ENCODE results near the gene BICRA.
"Not testable (repeated sequence)": the region's sequence is repeated elsewhere in the genome, so short reads cannot be mapped to it uniquely, and the experiment has no call there.

Gene BICRA

DNA sequence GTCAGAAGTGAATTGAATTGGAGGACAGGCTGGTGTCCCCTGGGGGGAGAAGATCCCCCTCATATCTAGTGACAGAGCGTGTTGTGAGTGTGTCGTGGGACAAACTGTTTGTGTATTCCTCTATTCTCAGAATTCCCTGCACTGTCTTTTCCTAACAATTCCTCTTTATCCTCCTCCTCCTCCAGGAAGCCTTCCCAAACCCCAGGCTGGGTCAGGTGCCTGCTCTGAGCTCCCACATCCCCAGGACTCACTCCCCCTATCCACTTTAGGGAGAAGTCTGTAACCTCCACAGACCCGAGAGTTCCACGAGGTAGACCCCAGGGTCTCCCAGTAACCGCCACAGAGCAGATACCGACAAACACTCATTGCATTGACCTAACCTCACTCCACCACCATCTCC, 15.1 kb upstream of the BICRA start:
- Histone ChIP-seq H3K9me2 (replicated peaks; ENCODE audit: insufficient read depth, low read length) (no peaks in the 10 kb centered on the region), H2AFZ (ENCODE audit: low read length) (no peak overlapping the region), H3K27ac (ENCODE audit: low read length) (no peak overlapping the region), H4K20me1 (ENCODE audit: insufficient read depth, low read length) (no peaks in the 10 kb centered on the region), H3F3A (ENCODE audit: insufficient read depth, low read length) (no peaks in the 10 kb centered on the region), H3K79me2 (ENCODE audit: low read length) (no peaks in the 10 kb centered on the region), H3K9ac (ENCODE audit: low read length) (no peak overlapping the region), H3K4me3 (ENCODE audit: low read length) (no peak overlapping the region), H3K36me3 (replicated peaks; ENCODE audit: insufficient read depth, low read length) (no peaks in the 10 kb centered on the region), H3K4me1 (ENCODE audit: low read length) (no peaks in the 10 kb centered on the region), H3K27me3 (replicated peaks; ENCODE audit: insufficient read depth, low read length) (peaks cover 52% of the 10 kb centered on the region), H3K4me2 (ENCODE audit: low read depth, low read length) (no peak overlapping the region), H3K9me3 (replicated peaks; ENCODE audit: insufficient read depth, low read length) (no peaks in the 10 kb centered on the region)
- no peak for DNase-seq
- TF ChIP-seq EZH2phosphoT487 (IDR thresholded peaks at IDR 0.05; ENCODE audit: low read length): no peak
- TF ChIP-seq EZH2 (optimal IDR thresholded peaks at IDR 0.05; ENCODE audit: low read depth, low read length): no peak
- no peak for TF ChIP-seq CTCF (IDR thresholded peaks at IDR 0.05; ENCODE audit: low read length)

- no peak for TF ChIP-seq EZH2phosphoT487 (IDR thresholded peaks at IDR 0.05; ENCODE audit: low read length)
- Histone ChIP-seq H3K27ac (ENCODE audit: low read length) (no peak overlapping the region), H3K36me3 (replicated peaks; ENCODE audit: insufficient read depth, low read length) (no peaks in the 10 kb centered on the region), H3K9ac (ENCODE audit: low read length) (no peak overlapping the region), H4K20me1 (ENCODE audit: insufficient read depth, low read length) (no peaks in the 10 kb centered on the region), H3K27me3 (replicated peaks; ENCODE audit: insufficient read depth, low read length) (peaks cover 39% of the 10 kb centered on the region), H2AFZ (ENCODE audit: low read length) (no peak overlapping the region), H3K4me3 (ENCODE audit: low read length) (no peak overlapping the region), H3K9me2 (replicated peaks; ENCODE audit: insufficient read depth, low read length) (no peaks in the 10 kb centered on the region), H3K4me2 (ENCODE audit: low read depth, low read length) (no peak overlapping the region), H3K4me1 (ENCODE audit: low read length) (0 out of 2 replicates have a peak, but pooled peaks cover 3% of the 10 kb centered on the region), H3F3A (ENCODE audit: insufficient read depth, low read length) (0 out of 2 replicates have a peak, but pooled peaks cover 3% of the 10 kb centered on the region), H3K9me3 (replicated peaks; ENCODE audit: insufficient read depth, low read length) (no peaks in the 10 kb centered on the region), H3K79me2 (ENCODE audit: low read length) (no peaks in the 10 kb centered on the region)
- no peak for DNase-seq
Observed at GRCh38 chr19:47595944-47596343, 13.0 kb upstream of the BICRA start.

DNA sequence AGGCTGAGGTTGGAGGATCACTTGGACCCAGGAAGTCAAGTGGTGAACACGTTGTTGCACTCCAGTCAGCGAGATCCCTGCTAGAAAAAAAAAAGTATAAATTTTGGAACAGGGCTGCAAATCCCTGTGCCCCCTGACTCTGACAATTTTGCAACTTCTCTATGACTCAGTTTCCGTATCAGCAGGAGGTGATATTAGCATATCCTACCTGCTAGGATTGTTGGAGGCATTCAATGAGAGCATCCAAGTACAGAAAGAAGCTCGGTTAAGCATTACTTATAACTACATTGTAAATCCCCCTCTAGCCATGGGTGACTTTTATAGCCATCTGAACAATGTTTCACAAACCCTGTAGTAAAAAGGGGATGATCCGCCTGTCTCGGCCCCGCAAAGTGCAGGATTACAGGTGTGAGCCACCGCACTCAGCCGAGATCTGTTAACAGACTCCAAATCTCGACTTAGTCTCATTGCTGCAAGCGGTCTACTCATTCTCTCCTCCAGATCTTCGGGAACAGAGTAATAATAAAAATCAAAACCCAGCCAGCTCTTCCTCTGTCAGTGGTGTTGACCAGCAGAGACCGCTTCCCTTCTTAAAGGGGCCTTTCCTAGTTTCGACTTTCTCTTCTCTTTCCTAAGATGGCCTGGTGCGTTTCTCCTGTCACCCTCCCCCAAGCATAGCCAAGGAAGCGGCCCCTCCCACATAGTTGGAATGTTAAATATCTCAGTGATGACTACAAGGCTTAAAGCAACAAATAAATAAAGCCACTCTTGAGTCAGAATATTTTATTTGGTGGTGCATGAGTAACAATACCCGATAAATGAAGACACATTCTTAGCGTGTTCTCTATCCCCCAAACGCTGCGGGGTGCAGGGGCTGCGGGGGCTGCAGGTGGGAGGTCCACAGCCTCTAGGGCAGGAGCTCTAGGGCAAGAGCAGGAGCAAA, 10.3 kb upstream of the BICRA start:
- Histone ChIP-seq H3K9me3 (replicated peaks; ENCODE audit: insufficient read depth, low read length) (no peaks in the 10 kb centered on the region), H3F3A (ENCODE audit: insufficient read depth, low read length) (0 out of 2 replicates have a peak, but pooled peaks cover 3% of the 10 kb centered on the region), H3K36me3 (replicated peaks; ENCODE audit: insufficient read depth, low read length) (no peaks in the 10 kb centered on the region), H3K27me3 (replicated peaks; ENCODE audit: insufficient read depth, low read length) (peaks cover 25% of the 10 kb centered on the region), H3K27ac (ENCODE audit: low read length) (no peak overlapping the region), H2AFZ (ENCODE audit: low read length) (no peak overlapping the region), H4K20me1 (ENCODE audit: insufficient read depth, low read length) (no peaks in the 10 kb centered on the region), H3K4me3 (ENCODE audit: low read length) (no peak overlapping the region), H3K4me2 (ENCODE audit: low read depth, low read length) (no peak overlapping the region), H3K79me2 (ENCODE audit: low read length) (no peaks in the 10 kb centered on the region), H3K4me1 (ENCODE audit: low read length) (0 out of 2 replicates have a peak, but pooled peaks cover 3% of the 10 kb centered on the region), H3K9me2 (replicated peaks; ENCODE audit: insufficient read depth, low read length) (no peaks in the 10 kb centered on the region), H3K9ac (ENCODE audit: low read length) (no peak overlapping the region)
- DNase-seq: no peak
- no peak for TF ChIP-seq EZH2phosphoT487 (IDR thresholded peaks at IDR 0.05; ENCODE audit: low read length)
- TF ChIP-seq CTCF (IDR thresholded peaks at IDR 0.05; ENCODE audit: low read length): no peak
- no peak for TF ChIP-seq EZH2 (optimal IDR thresholded peaks at IDR 0.05; ENCODE audit: low read depth, low read length)

DNA sequence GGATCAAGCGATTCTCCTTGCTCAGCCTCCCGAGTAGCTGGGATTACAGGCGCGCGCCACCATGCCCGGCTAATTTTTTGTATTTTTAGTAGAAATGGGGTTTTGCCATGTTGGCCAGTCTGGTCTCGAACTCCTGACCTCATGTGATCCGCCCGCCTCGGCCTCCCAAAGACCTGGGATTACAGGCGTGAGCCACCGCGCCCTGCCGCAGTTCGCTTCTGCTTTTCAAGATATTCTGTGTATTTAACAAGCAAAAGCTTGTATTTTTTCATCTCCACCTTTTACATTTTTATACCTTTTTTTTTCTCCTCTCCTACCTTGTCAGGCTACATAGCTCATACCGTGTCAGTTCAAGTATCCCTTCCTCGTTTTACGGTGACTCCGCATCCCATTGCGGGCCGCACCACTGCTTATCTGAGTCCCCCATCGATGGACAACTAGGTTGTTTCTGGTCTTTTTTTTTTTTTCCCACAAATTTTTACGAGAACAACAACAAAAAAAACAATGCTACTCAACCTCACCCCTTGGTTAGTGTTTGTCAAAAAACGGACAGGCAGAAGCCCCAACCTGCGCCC, 9.2 kb upstream of the BICRA start:
- H3K4me1 ChIP-seq (ENCODE audit: low read length); H3K9me2 ChIP-seq (replicated peaks; ENCODE audit: insufficient read depth, low read length); H3F3A ChIP-seq (ENCODE audit: insufficient read depth, low read length); H3K9me3 ChIP-seq (replicated peaks; ENCODE audit: insufficient read depth, low read length); H3K79me2 ChIP-seq (ENCODE audit: low read length); H3K36me3 ChIP-seq (replicated peaks; ENCODE audit: insufficient read depth, low read length); H4K20me1 ChIP-seq (ENCODE audit: insufficient read depth, low read length); H3K27ac ChIP-seq (ENCODE audit: low read length); DNase-seq: not testable (repeated sequence)
- H3K4me3 ChIP-seq (ENCODE audit: low read length): peak overlapping the region; percentile 74
- peak overlapping the region; percentile 64; the same call in 1 of the 2 replicates for H3K9ac ChIP-seq (ENCODE audit: low read length)
- H3K4me2 ChIP-seq (ENCODE audit: low read depth, low read length): peak overlapping the region; percentile 98
- H3K27me3 ChIP-seq (replicated peaks; ENCODE audit: insufficient read depth, low read length): peaks cover 30% of the 10 kb centered on the region
- H2AFZ ChIP-seq (ENCODE audit: low read length): peak overlapping the region; percentile 90
